Natural killer cell (primary cell): ENCODE results near the gene EIF3A. TPM values are rescaled to one million over a fixed set of nuclear protein-coding genes. Genes with fewer than 3 reads are reported as not detected.
"Not testable (repeated sequence)": the region's sequence is repeated elsewhere in the genome, so short reads cannot be mapped to it uniquely, and the experiment has no call there.

Source experiments
- ATAC-seq, 3 donors: fragments of 150-1000 bp in 2 of 3; fragments of 200-7000 bp in 1 of 3; cut with Tn5 transposase; 1 replicate in 1 of 3; 2 replicates in 2 of 3; pipeline ENCODE4 v1.10.0; 2021; ENCODE audit warnings: mild to moderate bottlenecking in 2 of 3, moderate library complexity in 2 of 3
- DNase-seq, 2 donors: peaks; one replicate each; pipeline versions ENCODE4 v3.0.0 to v3.0.0-alpha.2; 2013 to 2021; ENCODE audit warnings: mixed read lengths in 1 of 2
- H3K27ac ChIP-seq: one replicate; pipeline ENCODE4 v1.5.1; 2013; ENCODE audit warnings: mild to moderate bottlenecking, low read length
- H3K27me3 ChIP-seq: one replicate; pipeline ENCODE4 v1.6.1; 2013; ENCODE audit warnings: low read length; ENCODE audit not compliant: control insufficient read depth, insufficient read depth
- H3K36me3 ChIP-seq: one replicate; pipeline ENCODE4 v1.6.1; 2013; ENCODE audit warnings: low read length; ENCODE audit not compliant: control insufficient read depth, insufficient read depth
- H3K4me1 ChIP-seq: one replicate; pipeline ENCODE4 v1.6.1; 2013; ENCODE audit warnings: low read length; ENCODE audit not compliant: control insufficient read depth, insufficient read depth
- H3K4me3 ChIP-seq: one replicate; pipeline ENCODE4 v1.5.1; 2013; ENCODE audit warnings: low read length
- H3K9me3 ChIP-seq: one replicate; pipeline ENCODE4 v1.6.1; 2013; ENCODE audit warnings: low read length; ENCODE audit not compliant: control insufficient read depth, insufficient read depth
- H3K27ac Mint-ChIP-seq, 2 donors: one replicate each; pipeline ENCODE4 v1.8.0; 2022; ENCODE audit warnings: mild to moderate bottlenecking in 2 of 2, mixed read lengths in 2 of 2, moderate library complexity in 1 of 2
- H3K27me3 Mint-ChIP-seq, 2 donors: one replicate each; pipeline ENCODE4 v1.8.0; 2022; ENCODE audit warnings: low read depth in 2 of 2, mixed read lengths in 2 of 2
- H3K36me3 Mint-ChIP-seq: one replicate; pipeline ENCODE4 v1.8.0; 2022; ENCODE audit warnings: mixed read lengths
- H3K4me1 Mint-ChIP-seq, 2 donors: one replicate each; pipeline ENCODE4 v1.8.0; 2022; ENCODE audit warnings: mixed read lengths in 2 of 2
- H3K4me3 Mint-ChIP-seq: one replicate; pipeline ENCODE4 v1.8.0; 2022; ENCODE audit warnings: mild to moderate bottlenecking, moderate library complexity, mixed read lengths
- H3K9me3 Mint-ChIP-seq, 2 donors: one replicate each; pipeline ENCODE4 v1.8.0; 2022; ENCODE audit warnings: mixed read lengths in 2 of 2
- WGBS: methylation state at CpG from one replicate; pipeline ENCODE4 v1.1.7; 2013; ENCODE audit warnings: missing lambda C conversion rate; ENCODE audit not compliant: insufficient coverage; 5-methylcytosine and 5-hydroxymethylcytosine counted together
- intact Hi-C: fragments of 100-400 bp; cut with micrococcal nuclease; formaldehyde crosslinking; loops from one replicate; pipeline ENCODE4 v1.14.2; 2022
- total RNA-seq, 4 donors: library from RNA; stranded (reverse); fragments of 120-200 nt in 1 of 4; gene quantifications; one replicate each; pipeline versions ENCODE4 v1.2.3 to v1.2.4, GENCODE V29; 2013 to 2022
- TF ChIP-seq, protein P1 (sequence below): fragments of 200-600 bp; IDR thresholded peaks from one replicate; pipeline ENCODE4 v1.8.0; 2022; ENCODE audit warnings: antibody characterized with exemption

EIF3A gene
- total RNA-seq, 3 donors from 2014 or later (not counting 1 experiment from before 2014, with no cell fraction given), result 102 to 115 (median 110) TPM

DNA sequence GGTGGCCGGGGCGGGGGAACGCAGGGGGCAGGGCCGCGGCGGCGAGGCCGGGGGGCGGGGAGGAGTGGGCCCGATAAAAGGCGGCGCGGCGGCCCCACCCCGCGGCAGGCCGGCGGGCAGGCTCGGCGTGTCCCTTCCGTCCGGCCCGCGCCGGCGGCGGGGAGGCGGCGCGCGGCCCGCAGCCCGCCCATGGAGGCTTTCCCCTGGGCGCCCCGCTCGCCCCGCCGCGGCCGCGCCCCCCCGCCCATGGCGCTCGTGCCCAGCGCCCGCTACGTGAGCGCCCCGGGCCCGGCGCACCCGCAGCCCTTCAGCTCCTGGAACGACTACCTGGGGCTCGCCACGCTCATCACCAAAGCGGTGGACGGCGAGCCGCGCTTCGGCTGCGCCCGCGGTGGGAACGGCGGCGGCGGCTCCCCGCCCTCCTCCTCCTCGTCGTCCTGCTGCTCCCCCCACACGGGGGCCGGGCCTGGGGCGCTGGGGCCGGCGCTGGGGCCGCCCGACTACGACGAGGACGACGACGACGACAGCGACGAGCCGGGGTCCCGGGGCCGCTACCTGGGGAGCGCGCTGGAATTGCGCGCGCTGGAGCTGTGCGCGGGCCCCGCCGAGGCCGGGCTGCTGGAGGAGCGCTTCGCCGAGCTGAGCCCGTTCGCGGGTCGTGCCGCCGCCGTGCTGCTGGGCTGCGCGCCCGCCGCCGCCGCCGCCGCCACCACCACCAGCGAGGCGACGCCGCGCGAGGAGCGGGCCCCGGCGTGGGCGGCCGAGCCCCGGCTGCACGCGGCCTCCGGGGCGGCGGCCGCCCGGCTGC lies 50.8 kb downstream of the EIF3A start, which contains the start of gene NANOS1:
TSS of gene NANOS1 (plus strand) at position 102 of the 808 bp plus-strand sequence. CDS start at position 190, 88 bp downstream.
- Histone ChIP-seq H3K36me3 (peaks cover 11% of the 10 kb centered on the region), H3K27ac (no peak within 1 kb of the TSS), H3K4me1 (peaks cover 10% of the 10 kb centered on the region), H3K9me3 (no peaks in the 10 kb centered on the region), H3K27me3 (no peaks in the 10 kb centered on the region), H3K4me3 (peak within 1 kb of the TSS; percentile 39)
- no peaks in the 10 kb centered on the region for H3K9me3 Mint-ChIP-seq
- H3K36me3 Mint-ChIP-seq, result peaks cover 7% of the 10 kb centered on the region
- TF ChIP-seq, protein P1, sequence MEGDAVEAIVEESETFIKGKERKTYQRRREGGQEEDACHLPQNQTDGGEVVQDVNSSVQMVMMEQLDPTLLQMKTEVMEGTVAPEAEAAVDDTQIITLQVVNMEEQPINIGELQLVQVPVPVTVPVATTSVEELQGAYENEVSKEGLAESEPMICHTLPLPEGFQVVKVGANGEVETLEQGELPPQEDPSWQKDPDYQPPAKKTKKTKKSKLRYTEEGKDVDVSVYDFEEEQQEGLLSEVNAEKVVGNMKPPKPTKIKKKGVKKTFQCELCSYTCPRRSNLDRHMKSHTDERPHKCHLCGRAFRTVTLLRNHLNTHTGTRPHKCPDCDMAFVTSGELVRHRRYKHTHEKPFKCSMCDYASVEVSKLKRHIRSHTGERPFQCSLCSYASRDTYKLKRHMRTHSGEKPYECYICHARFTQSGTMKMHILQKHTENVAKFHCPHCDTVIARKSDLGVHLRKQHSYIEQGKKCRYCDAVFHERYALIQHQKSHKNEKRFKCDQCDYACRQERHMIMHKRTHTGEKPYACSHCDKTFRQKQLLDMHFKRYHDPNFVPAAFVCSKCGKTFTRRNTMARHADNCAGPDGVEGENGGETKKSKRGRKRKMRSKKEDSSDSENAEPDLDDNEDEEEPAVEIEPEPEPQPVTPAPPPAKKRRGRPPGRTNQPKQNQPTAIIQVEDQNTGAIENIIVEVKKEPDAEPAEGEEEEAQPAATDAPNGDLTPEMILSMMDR, result no peak
- under 1% methylated on average over 136 of the region's 136 CpGs for WGBS
- no peaks in the 10 kb centered on the region for H3K27me3 Mint-ChIP-seq
- peaks cover 5 to 18% of the 10 kb centered on the region in 2 donors for H3K4me1 Mint-ChIP-seq
- intact Hi-C loops, result loop anchor here (2.0 kb wide), 1 partner anchor 461 kb away; no protein-coding TSS in a partner anchor
- peak within 1 kb of the TSS; percentile 90 for H3K4me3 Mint-ChIP-seq
- ATAC-seq (peak in 2 of 3 donors; percentile 1 to 4), DNase-seq (no peak)
- H3K27ac Mint-ChIP-seq, result peak within 1 kb of the TSS in 1 of 2 donors; percentile 67

DNA sequence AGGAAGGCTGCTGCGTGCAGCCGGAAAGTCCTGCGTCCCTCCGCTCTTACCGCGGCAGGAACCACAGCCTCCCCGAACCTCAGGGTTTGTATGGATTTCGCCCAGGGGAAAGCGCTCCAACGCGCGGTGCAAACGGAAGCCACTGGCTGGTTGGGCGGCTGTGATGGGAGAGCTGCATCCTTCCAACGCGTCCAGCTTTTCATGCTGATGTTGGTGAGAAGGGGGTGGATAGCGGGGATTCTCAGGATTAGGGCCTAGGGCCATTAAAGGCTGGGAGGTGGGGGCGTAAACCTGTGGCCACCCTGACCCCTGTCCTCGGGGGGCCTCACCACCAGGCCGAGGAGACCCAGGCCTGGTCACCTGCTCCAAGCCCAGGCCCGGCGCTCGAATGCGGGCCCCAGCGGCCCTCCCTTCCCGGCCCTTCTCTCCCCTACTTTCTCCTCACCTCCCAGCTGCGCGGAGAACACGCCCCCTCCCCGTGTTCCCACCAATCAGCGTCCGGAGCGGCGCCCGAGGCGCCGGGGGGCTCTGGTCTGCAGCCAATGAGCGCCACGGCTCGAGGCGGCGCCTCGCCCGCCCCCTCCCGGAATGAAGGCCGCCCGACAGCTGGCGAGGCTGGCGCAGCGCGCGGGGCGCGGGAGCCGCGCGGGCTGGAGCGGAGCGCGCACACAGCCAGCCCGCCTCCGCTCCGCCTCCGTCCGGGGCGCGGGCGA lies 51.6 kb downstream of the EIF3A start:
- 4% methylated on average over 68 of the region's 68 CpGs for WGBS

DNA sequence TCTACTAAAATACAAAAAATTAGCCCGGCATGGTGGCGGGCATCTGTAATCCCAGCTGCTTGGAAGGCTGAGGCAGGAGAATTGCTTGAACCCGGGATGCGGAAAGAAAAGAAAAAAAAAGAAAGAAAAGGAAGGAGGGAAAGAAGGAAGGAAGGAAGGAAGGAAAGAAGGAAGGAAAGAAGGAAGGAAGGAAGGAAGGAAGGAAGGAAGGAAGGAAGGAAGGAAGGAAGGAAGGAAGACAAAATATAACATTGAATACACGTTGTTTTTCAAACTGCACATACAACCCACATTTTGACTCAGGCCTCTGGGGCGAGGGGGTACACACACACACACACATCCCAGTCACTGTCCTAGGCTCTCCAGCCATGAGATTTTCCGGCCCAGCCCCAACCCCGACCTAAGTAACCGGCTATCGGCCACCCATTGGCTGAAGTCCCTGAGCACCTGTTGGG lies 52.1 kb downstream of the EIF3A start:
- H3K27me3 Mint-ChIP-seq, H3K27ac ChIP-seq, H3K36me3 ChIP-seq, DNase-seq, ATAC-seq, H3K36me3 Mint-ChIP-seq, H3K9me3 ChIP-seq, H3K27me3 ChIP-seq, H3K9me3 Mint-ChIP-seq: not testable (repeated sequence)
- peaks cover 0 to 18% of the 10 kb centered on the region in 2 donors for H3K4me1 Mint-ChIP-seq
- peak overlapping the region; percentile 90 for H3K4me3 Mint-ChIP-seq
- intact Hi-C loops, result loop anchor here (2.0 kb wide), 1 partner anchor 460 kb away; no protein-coding TSS in a partner anchor
- Histone ChIP-seq H3K4me1 (peaks cover 10% of the 10 kb centered on the region), H3K4me3 (peak overlapping the region; percentile 39)
- WGBS, result 67% methylated on average over 10 of the region's 10 CpGs
- peak overlapping the region in 1 of 2 donors; percentile 67 for H3K27ac Mint-ChIP-seq

More for the DNA sequence above, 51.6 kb downstream of the EIF3A start:
- Histone ChIP-seq H3K27me3 (no peaks in the 10 kb centered on the region), H3K27ac (no peak overlapping the region), H3K36me3 (peaks cover 4% of the 10 kb centered on the region), H3K9me3 (no peaks in the 10 kb centered on the region), H3K4me1 (peaks cover 10% of the 10 kb centered on the region), H3K4me3 (peak overlapping the region; percentile 39)
- TF ChIP-seq, protein P1, result peak; percentile 9
- Mint-ChIP-seq H3K4me3 (peak overlapping the region; percentile 90), H3K36me3 (no peaks in the 10 kb centered on the region), H3K9me3 (no peaks in the 10 kb centered on the region), H3K27me3 (no peaks in the 10 kb centered on the region), H3K27ac (no peak overlapping the region), H3K4me1 (peaks cover 0 to 18% of the 10 kb centered on the region in 2 donors)
- intact Hi-C loops, result loop anchor here (2.0 kb wide), 1 partner anchor 460 kb away; no protein-coding TSS in a partner anchor
- ATAC-seq, result peak; percentile 84 to 87 (median 87)
- DNase-seq, result peak; percentile 69 to 87
